Fibroblast of the aortic adventitia (primary cell): ENCODE results near the gene KRTAP19-6. TPM values are rescaled to one million over a fixed set of nuclear protein-coding genes. Genes with fewer than 3 reads are reported as not detected.

Source experiments
- DNase-seq: peaks from one replicate; pipeline ENCODE4 v3.0.0-alpha.2; 2010; ENCODE audit warnings: low read depth
- H3K4me3 ChIP-seq: 2 replicates; pipeline ENCODE4 v1.5.1; 2011; ENCODE audit warnings: low read depth, mild to moderate bottlenecking, control low read depth, low read length, moderate library complexity
- total RNA-seq: library from RNA; depleted of rRNA; stranded (reverse); fragments of >200 nt; gene quantifications from 2 replicates; pipeline ENCODE4 v1.2.3, GENCODE V29; 2012; ENCODE audit warnings: low replicate concordance
- TF ChIP-seq, protein P1 (sequence below): IDR thresholded peaks from 2 replicates; pipeline ENCODE4 v1.5.1; 2011; ENCODE audit warnings: mild to moderate bottlenecking, low read length, control low read depth, inconsistent platforms; ENCODE audit not compliant: insufficient read depth

The KRTAP19-6 gene
- total RNA-seq, 1 donor: not detected

DNA sequence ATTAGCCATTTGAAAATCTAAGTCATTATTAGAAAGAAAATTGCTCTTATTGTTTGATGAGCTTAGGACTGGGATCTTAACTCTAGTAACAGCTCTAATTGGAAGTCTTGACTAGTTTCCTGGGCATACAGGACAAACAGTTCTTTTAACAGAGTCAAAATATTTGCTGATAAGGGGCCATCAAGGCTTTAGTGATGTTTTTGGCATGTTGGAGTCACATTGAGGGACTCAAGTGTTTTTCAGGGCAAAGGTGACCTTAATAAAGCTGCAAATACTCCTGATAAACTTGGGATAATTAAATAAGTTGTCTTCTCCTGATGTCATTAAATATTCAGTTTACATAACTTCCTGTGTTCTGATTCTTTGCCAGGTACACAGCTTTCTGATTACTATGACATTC lies 26.0 kb upstream of the KRTAP19-6 start:
- no peak overlapping the region for H3K4me3 ChIP-seq
- TF ChIP-seq, protein P1, sequence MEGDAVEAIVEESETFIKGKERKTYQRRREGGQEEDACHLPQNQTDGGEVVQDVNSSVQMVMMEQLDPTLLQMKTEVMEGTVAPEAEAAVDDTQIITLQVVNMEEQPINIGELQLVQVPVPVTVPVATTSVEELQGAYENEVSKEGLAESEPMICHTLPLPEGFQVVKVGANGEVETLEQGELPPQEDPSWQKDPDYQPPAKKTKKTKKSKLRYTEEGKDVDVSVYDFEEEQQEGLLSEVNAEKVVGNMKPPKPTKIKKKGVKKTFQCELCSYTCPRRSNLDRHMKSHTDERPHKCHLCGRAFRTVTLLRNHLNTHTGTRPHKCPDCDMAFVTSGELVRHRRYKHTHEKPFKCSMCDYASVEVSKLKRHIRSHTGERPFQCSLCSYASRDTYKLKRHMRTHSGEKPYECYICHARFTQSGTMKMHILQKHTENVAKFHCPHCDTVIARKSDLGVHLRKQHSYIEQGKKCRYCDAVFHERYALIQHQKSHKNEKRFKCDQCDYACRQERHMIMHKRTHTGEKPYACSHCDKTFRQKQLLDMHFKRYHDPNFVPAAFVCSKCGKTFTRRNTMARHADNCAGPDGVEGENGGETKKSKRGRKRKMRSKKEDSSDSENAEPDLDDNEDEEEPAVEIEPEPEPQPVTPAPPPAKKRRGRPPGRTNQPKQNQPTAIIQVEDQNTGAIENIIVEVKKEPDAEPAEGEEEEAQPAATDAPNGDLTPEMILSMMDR: no peak
- DNase-seq: no peak

DNA sequence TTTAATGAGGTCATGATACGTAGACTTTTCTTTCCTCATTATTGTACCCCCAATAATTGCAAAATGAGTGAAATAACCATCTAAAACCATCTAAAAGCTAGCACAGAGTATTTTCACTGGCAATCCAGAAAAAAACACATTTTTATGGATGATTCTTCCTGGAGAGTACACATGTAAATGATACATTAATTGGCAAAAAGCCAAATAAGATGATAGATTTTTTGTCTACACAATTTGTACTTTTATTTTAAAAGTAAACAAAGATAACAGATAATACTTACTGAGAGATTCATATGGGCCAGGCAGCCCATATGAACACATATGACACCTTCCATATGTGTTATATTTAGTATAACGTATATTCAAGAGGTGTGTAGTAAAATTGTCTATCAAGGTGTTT lies 22.0 kb upstream of the KRTAP19-6 start:
- H3K4me3 ChIP-seq: no peak overlapping the region
- DNase-seq: no peak
- TF ChIP-seq, protein P1: no peak

DNA sequence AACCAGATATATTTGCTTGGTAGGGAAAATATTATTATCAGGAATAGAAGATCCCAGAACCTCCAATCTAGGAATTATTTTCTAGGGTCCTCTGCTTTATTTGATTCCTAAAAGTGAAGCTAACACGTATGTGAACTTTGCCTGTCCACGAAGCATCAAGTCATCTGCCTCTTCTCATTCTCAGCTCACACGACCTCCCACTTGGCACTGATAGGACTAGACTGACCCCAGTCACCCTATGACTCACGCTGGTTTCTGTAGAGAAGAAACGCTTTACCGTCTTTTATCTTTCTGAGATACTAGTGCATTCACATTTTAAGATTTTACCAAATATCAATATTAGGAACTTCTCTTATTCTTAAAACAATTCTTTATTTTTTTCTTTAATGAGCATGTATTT lies 21.4 kb upstream of the KRTAP19-6 start:
- H3K4me3 ChIP-seq: no peak overlapping the region
- TF ChIP-seq, protein P1: no peak

DNA sequence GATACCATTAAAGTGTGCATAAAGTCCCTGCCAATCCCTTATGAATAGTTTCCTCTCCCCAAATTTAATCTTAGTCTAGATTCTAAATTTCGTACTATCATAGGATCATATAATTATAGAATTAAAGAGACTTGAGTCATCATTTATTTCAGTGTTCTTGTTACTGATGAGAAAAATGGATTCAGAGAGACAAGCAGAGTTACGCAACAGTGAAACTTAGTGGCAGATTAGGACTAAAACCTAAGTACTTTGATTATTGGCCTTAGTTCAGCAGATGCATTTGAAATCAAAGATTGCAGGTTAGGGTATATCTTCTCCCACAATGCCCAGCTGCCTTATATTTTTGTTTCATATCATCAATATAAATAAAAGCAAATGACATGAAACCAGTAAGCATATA lies 20.3 kb upstream of the KRTAP19-6 start:
- no peak for DNase-seq
- TF ChIP-seq, protein P1: no peak
- no peak overlapping the region for H3K4me3 ChIP-seq

More for the DNA sequence above, 21.4 kb upstream of the KRTAP19-6 start:
- no peak for DNase-seq

DNA sequence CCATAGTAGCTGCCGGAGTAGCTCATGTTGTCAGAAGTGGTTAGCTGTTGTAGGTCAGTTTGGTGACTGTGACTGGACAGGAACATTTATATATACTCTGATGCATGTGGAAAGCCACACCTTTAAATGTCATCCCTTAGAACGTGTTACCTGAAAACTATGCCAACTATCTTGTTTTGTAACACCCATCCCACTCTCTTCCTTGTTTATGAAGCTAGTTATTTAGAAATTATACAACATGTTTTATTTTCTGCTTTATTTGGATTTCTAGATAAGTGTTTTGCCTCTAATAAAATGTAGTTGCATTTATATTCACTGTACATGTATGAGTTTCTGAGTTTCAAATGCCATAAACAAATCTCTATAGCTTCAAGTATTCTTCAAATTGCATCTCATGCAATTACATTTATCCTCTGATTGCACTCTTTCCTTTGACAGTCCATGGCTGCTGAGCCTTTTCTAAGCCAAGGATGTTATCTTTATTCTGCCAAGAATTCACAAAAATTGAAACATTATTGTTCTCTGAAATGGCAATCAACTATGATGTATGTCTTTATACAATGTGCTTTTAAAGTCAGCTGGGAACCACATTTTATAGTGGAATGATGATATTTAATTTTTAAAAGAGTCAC lies 19.7 kb upstream of the KRTAP19-6 start, which contains the start of gene KRTAP19-7:
TSS of gene KRTAP19-7 (minus strand) at position 51 of the 632 bp plus-strand sequence. CDS start at position 26, 25 bp downstream.
- H3K4me3 ChIP-seq: no peak within 1 kb of the TSS
- DNase-seq: no peak
- TF ChIP-seq, protein P1: no peak

DNA sequence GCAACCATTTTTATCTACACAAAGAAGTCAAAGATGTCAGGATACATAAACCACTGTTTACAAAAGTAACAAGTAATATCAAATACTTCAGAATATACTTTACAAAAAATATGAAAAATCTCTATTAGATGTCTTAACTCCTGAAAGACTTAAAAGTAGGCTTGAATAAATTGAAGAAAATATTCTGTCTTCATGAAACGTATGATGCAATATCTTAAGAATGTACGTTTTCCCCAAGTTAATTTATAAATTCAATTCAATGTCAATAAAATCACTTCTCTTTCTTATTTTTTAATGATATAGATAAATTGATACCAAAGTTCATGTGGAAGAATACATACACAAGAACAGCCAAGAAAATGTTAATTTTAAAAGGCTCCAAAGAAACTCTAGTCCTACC lies 13.4 kb upstream of the KRTAP19-6 start:
- no peak overlapping the region for H3K4me3 ChIP-seq
- no peak for DNase-seq
- TF ChIP-seq, protein P1: no peak

DNA sequence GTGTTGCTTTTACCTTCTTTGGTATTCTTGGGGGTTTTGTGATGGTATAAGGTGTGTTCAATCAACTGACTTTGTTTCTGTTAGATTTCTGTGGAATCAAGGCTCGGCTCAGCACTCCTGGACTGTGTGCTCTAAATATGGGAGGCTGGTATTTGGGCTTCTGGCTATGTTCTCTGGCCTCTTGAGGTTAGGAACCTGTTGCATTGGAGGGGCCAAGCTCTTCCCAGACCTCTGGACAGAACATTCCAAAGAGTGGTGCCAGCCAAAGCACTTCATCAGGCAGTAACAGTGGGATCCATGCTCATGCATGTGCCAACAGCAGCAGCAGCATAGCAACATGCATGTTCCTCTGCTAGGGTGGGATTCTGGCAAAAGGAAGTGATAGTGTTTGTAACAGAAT lies 11.1 kb upstream of the KRTAP19-6 start:
- no peak for DNase-seq
- H3K4me3 ChIP-seq: no peak overlapping the region
- TF ChIP-seq, protein P1: no peak
